ENCODE results near the gene TTC9. TPM values are rescaled to one million over a fixed set of nuclear protein-coding genes. Genes with fewer than 3 reads are reported as not detected.

The TTC9 gene
- total RNA-seq, 1 experiment from 2014 or later, result 0.30 TPM

- ChIA-PET CTCF (interaction anchor here (0.7 to 4.7 kb wide), 4 partner anchors 111 to 216 kb away, joined by 3 to 23 read pairs (median 4); no protein-coding TSS in a partner anchor), POLR2A (interaction anchor here (0.7 to 2.2 kb wide), 3 partner anchors 12 to 153 kb away, joined by 3 to 7 read pairs (median 4); no protein-coding TSS in a partner anchor)
- Mint-ChIP-seq H3K27me3 (ENCODE audit: insufficient read depth, unreplicated experiment) (peaks cover 27% of the 10 kb centered on the region), H3K4me1 (ENCODE audit: insufficient read depth, unreplicated experiment) (peaks cover 12% of the 10 kb centered on the region), H3K4me3 (ENCODE audit: unreplicated experiment) (no peak overlapping the region), H3K27ac (ENCODE audit: low read depth, unreplicated experiment) (no peak overlapping the region), H3K9me3 (ENCODE audit: unreplicated experiment) (no peaks in the 10 kb centered on the region), H3K36me3 (ENCODE audit: insufficient read depth, unreplicated experiment) (no peaks in the 10 kb centered on the region)
- intact Hi-C loops (cut with micrococcal nuclease), result no loop called here
- no peak for TF ChIP-seq CTCF (IDR thresholded peaks at IDR 0.05; ENCODE audit: unreplicated experiment)
- no TSS peak for BruUV-seq (replicated peaks)
- no peak for DNase-seq (ENCODE audit: unreplicated experiment)
These were observed 39.5 kb upstream of the TTC9 start for GRCh38 chr14:70602254-70602653.

- POLR2A ChIA-PET, result no interaction called here
- no peak for DNase-seq (ENCODE audit: unreplicated experiment)
- Mint-ChIP-seq H3K36me3 (ENCODE audit: insufficient read depth, unreplicated experiment) (no peaks in the 10 kb centered on the region), H3K4me1 (ENCODE audit: insufficient read depth, unreplicated experiment) (no peaks in the 10 kb centered on the region), H3K27me3 (ENCODE audit: insufficient read depth, unreplicated experiment) (peaks cover 40% of the 10 kb centered on the region), H3K9me3 (ENCODE audit: unreplicated experiment) (no peaks in the 10 kb centered on the region), H3K27ac (ENCODE audit: low read depth, unreplicated experiment) (no peak overlapping the region), H3K4me3 (ENCODE audit: unreplicated experiment) (no peak overlapping the region)
- intact Hi-C loops (cut with micrococcal nuclease), result no loop called here
- CTCF ChIA-PET, result interaction anchor here (0.6 to 0.7 kb wide), 2 partner anchors 12 to 260 kb away, joined by 3 read pairs; no protein-coding TSS in a partner anchor
- no peak for TF ChIP-seq CTCF (IDR thresholded peaks at IDR 0.05; ENCODE audit: unreplicated experiment)
- BruUV-seq (replicated peaks), result no TSS peak
These were observed 30.5 kb upstream of the TTC9 start for GRCh38 chr14:70611216-70611615.

- Mint-ChIP-seq H3K27me3 (ENCODE audit: insufficient read depth, unreplicated experiment) (no peaks in the 10 kb centered on the region), H3K4me3 (ENCODE audit: unreplicated experiment) (no peak overlapping the region), H3K9me3 (ENCODE audit: unreplicated experiment) (no peaks in the 10 kb centered on the region), H3K4me1 (ENCODE audit: insufficient read depth, unreplicated experiment) (no peaks in the 10 kb centered on the region), H3K27ac (ENCODE audit: low read depth, unreplicated experiment) (no peak overlapping the region), H3K36me3 (ENCODE audit: insufficient read depth, unreplicated experiment) (no peaks in the 10 kb centered on the region)
- POLR2A ChIA-PET, result no interaction called here
- CTCF ChIA-PET, result interaction anchor here (0.5 to 10.5 kb wide), 4 partner anchors 88 to 234 kb away, joined by 3 to 97 read pairs (median 10); no protein-coding TSS in a partner anchor
- no peak for DNase-seq (ENCODE audit: unreplicated experiment)
- no TSS peak for BruUV-seq (replicated peaks)
- intact Hi-C loops (cut with micrococcal nuclease), result no loop called here
- TF ChIP-seq CTCF (IDR thresholded peaks at IDR 0.05; ENCODE audit: unreplicated experiment), result no peak
These were observed 25.1 kb upstream of the TTC9 start for GRCh38 chr14:70616646-70617045.

- CTCF ChIA-PET, result interaction anchor here (0.6 to 10.5 kb wide), 3 partner anchors 19 to 200 kb away, joined by 3 to 97 read pairs (median 17); no protein-coding TSS in a partner anchor
- Mint-ChIP-seq H3K4me3 (ENCODE audit: unreplicated experiment) (no peak overlapping the region), H3K4me1 (ENCODE audit: insufficient read depth, unreplicated experiment) (no peaks in the 10 kb centered on the region), H3K27me3 (ENCODE audit: insufficient read depth, unreplicated experiment) (no peaks in the 10 kb centered on the region), H3K9me3 (ENCODE audit: unreplicated experiment) (peaks cover under 1% of the 10 kb centered on the region), H3K36me3 (ENCODE audit: insufficient read depth, unreplicated experiment) (no peaks in the 10 kb centered on the region), H3K27ac (ENCODE audit: low read depth, unreplicated experiment) (no peak overlapping the region)
- intact Hi-C loops (cut with micrococcal nuclease), result no loop called here
- POLR2A ChIA-PET, result no interaction called here
- TF ChIP-seq CTCF (IDR thresholded peaks at IDR 0.05; ENCODE audit: unreplicated experiment), result no peak
- no peak for DNase-seq (ENCODE audit: unreplicated experiment)
- BruUV-seq (replicated peaks), result no TSS peak
These were observed 23.4 kb upstream of the TTC9 start for GRCh38 chr14:70618314-70618713.
